Measurements from ENCODE around the gene DHRS7B.

- TF ChIP-seq CTCF (IDR thresholded peaks at IDR 0.05) (no peak), EZH2 (IDR thresholded peaks at IDR 0.05) (no peak)
Measured at GRCh38 chr17:21174186-21174585, 47.4 kb downstream of the DHRS7B start.

Measured in neural progenitor cell (in vitro differentiated cells).